ENCODE results near the gene SAMSN1. TPM values are rescaled to one million over a fixed set of nuclear protein-coding genes. Genes with fewer than 3 reads are reported as not detected.

The SAMSN1 gene
- total and polyA plus RNA-seq, 2 of the 8 experiments (the other 6 are each of a cell fraction or from before 2014, with no cell fraction given): 0.50 to 3.0 TPM

GRCh38 chr21:14581902-14582457 lies 35.9 kb upstream of the SAMSN1 start:
- H3K9ac ChIP-seq (replicated peaks in 1 of 4; ENCODE audit: extremely low read depth in 1 of 4, low read depth in 3 of 4, low read length in 3 of 4): no peak overlapping the region
- no peak overlapping the region for H3K23ac ChIP-seq (ENCODE audit: insufficient read length)
- no peaks in the 10 kb centered on the region for H3K79me2 ChIP-seq (ENCODE audit: control insufficient read depth in 1 of 2, insufficient read depth in 2 of 2, low read length in 2 of 2)
- H2BK5ac ChIP-seq (ENCODE audit: low read depth, low read length): no peak overlapping the region
- no peak overlapping the region for H2BK15ac ChIP-seq (ENCODE audit: low read length)
- H3K4me2 ChIP-seq (ENCODE audit: insufficient read depth in 1 of 2, low read depth in 2 of 2, low read length in 2 of 2): no peak overlapping the region
- H3K36me3 ChIP-seq (ENCODE audit: control insufficient read depth in 2 of 4, insufficient read depth in 4 of 4, low read length in 3 of 4): no peaks in the 10 kb centered on the region
- H3K18ac ChIP-seq (ENCODE audit: extremely low read depth, low read length): no peak overlapping the region
- H3K23me2 ChIP-seq (ENCODE audit: low read depth, low read length): no peaks in the 10 kb centered on the region
- CTCF ChIA-PET (ENCODE audit: partially characterized antibody): interaction anchor here (0.6 kb wide), 1 partner anchor 122 kb away, joined by 4 read pairs; no protein-coding TSS in a partner anchor
- no peak overlapping the region for H2AK5ac ChIP-seq (ENCODE audit: low read depth, low read length)
- H3K56ac ChIP-seq (replicated peaks; ENCODE audit: insufficient read length, low read depth, low read length): no peak overlapping the region
- no peak overlapping the region for H3K4ac ChIP-seq (replicated peaks; ENCODE audit: insufficient read length, low read depth, low read length)
- H3K4me1 ChIP-seq (replicated peaks in 1 of 4; ENCODE audit: control insufficient read depth in 3 of 4, insufficient read depth in 4 of 4, low read length in 3 of 4): no peaks in the 10 kb centered on the region
- H2AFZ ChIP-seq (ENCODE audit: low read length): peak overlapping the region; percentile 63; the same call in 1 of the 2 replicates
- H3K4me3 ChIP-seq (ENCODE audit: extremely low read depth in 1 of 4, insufficient read depth in 2 of 4, low read depth in 3 of 4, low read length in 4 of 4): no peak overlapping the region
- DNase-seq (ENCODE audit: low read depth in 1 of 2, low spot score in 2 of 2): no peak
- no peak overlapping the region for H2BK20ac ChIP-seq (ENCODE audit: low read length)
- no peak overlapping the region for H3K27ac ChIP-seq (ENCODE audit: low read depth, low read length)
- H3K79me1 ChIP-seq (ENCODE audit: low read depth, low read length): no peaks in the 10 kb centered on the region
- no peaks in the 10 kb centered on the region for H3K27me3 ChIP-seq (replicated peaks in 1 of 4; ENCODE audit: control insufficient read depth in 3 of 4, extremely low read depth in 1 of 4, insufficient read depth in 3 of 4, low read length in 3 of 4)
- 91% methylated on average over 6 of the region's 6 CpGs; no CpG with 5 or more reads in 1 of the 2 experiments for WGBS, 2 experiments (ENCODE audit: extremely low coverage in 1 of 2, insufficient coverage in 1 of 2, insufficient read length in 1 of 2, insufficient replicate concordance in 2 of 2, low coverage in 1 of 2, low lambda C conversion rate in 2 of 2, missing lambda C conversion rate in 1 of 2)
- no peaks in the 10 kb centered on the region for H4K20me1 ChIP-seq (replicated peaks in 1 of 2; ENCODE audit: control insufficient read depth in 1 of 2, insufficient read depth in 2 of 2, low read length in 2 of 2)
- POLR2A ChIA-PET (ENCODE audit: partially characterized antibody): interaction anchor here (1.3 kb wide), 1 partner anchor 24 kb away, joined by 3 read pairs; no protein-coding TSS in a partner anchor
- H3K9me3 ChIP-seq (ENCODE audit: insufficient read depth in 2 of 2, low read depth in 1 of 2, low read length in 1 of 2): no peaks in the 10 kb centered on the region; a peak in 1 of 4 replicates
- no peak overlapping the region for H4K8ac ChIP-seq (ENCODE audit: extremely low read depth, insufficient read depth, low read length)
- no peak overlapping the region for H2BK12ac ChIP-seq (ENCODE audit: low read depth, low read length)
- H4K5ac ChIP-seq (ENCODE audit: insufficient read length, low read depth, low read length): no peak overlapping the region
- no peak for FAIRE-seq
- H4K91ac ChIP-seq (replicated peaks; ENCODE audit: insufficient read length, low read length): no peak overlapping the region
- H2BK120ac ChIP-seq (replicated peaks; ENCODE audit: low read depth, low read length): no peak overlapping the region
- H3K14ac ChIP-seq (ENCODE audit: insufficient read length): no peak overlapping the region
- TF ChIP-seq BRCA1 (IDR thresholded peaks at IDR 0.05; ENCODE audit: low read depth, low read length): no peak
- TF ChIP-seq TBP (IDR thresholded peaks at IDR 0.05; ENCODE audit: low read depth, low read length): no peak
- TF ChIP-seq POU5F1 (IDR thresholded peaks at IDR 0.05; ENCODE audit: low read depth, low read length): no peak
- no peak for TF ChIP-seq ATF3 (IDR thresholded peaks at IDR 0.05; ENCODE audit: insufficient read depth, low read depth, low read length)
- no peak for TF ChIP-seq CBX5 (IDR thresholded peaks at IDR 0.05; ENCODE audit: low read depth, low read length)
- TF ChIP-seq ASH2L (IDR thresholded peaks at IDR 0.05; ENCODE audit: low read length): no peak
- TF ChIP-seq KDM4A (IDR thresholded peaks at IDR 0.05; ENCODE audit: low read depth, low read length, severe bottlenecking): no peak
- no peak for TF ChIP-seq NANOG (IDR thresholded peaks at IDR 0.05; ENCODE audit: insufficient read depth, low read depth, low read length, poor library complexity, severe bottlenecking)
- TF ChIP-seq CTCF (IDR thresholded peaks at IDR 0.05; ENCODE audit: control extremely low read depth in 1 of 3, insufficient read depth in 1 of 3, low read depth in 1 of 3, low read length in 3 of 3): no peak
- no peak for TF ChIP-seq TCF12 (IDR thresholded peaks at IDR 0.05; ENCODE audit: low read depth, low read length)
- no peak for TF ChIP-seq JUND (IDR thresholded peaks at IDR 0.05; ENCODE audit: low read length)

Data from H1 (cell line).